Left ventricle myocardium inferior (tissue), 1 donor: Measurements from ENCODE around the gene SOX6. TPM values are rescaled to one million over a fixed set of nuclear protein-coding genes. Genes with fewer than 3 reads are reported as not detected.
A peak's percentile ranks its signal among the peaks of the same experiment; 100 is the strongest.

Experiments used
- DNase-seq: peaks from one replicate; pipeline ENCODE4 v3.0.0-alpha.2; 2020
- H3K27ac ChIP-seq: fragments of 200-600 bp; replicated peaks from 2 replicates; pipeline ENCODE4 v1.8.0; 2021
- H3K27me3 ChIP-seq: fragments of 200-600 bp; 2 replicates; pipeline ENCODE4 v1.8.0; 2021; ENCODE audit warnings: low read depth
- H3K36me3 ChIP-seq: fragments of 200-600 bp; 2 replicates; pipeline ENCODE4 v1.8.0; 2021
- H3K4me1 ChIP-seq: fragments of 200-600 bp; 2 replicates; pipeline ENCODE4 v1.8.0; 2021
- H3K4me3 ChIP-seq: fragments of 200-600 bp; 2 replicates; pipeline ENCODE4 v1.8.0; 2021; ENCODE audit warnings: mild to moderate bottlenecking, moderate library complexity
- H3K9me3 ChIP-seq: fragments of 200-600 bp; replicated peaks from 2 replicates; pipeline ENCODE4 v1.8.0; 2021
- intact Hi-C: fragments of 100-400 bp; cut with micrococcal nuclease; formaldehyde crosslinking; loops from one replicate; pipeline ENCODE4 v1.11.0; 2022
- total RNA-seq: library from RNA; stranded (reverse); fragmentation: NEBNext Ultra II Directional; extraction: Animal tissue kit (Norgen Biotek cat#: 25700); gene quantifications from one replicate; pipeline ENCODE4 v1.2.1, GENCODE V29; 2021
- TF ChIP-seq, protein P1 (sequence below): fragments of 200-600 bp; IDR thresholded peaks from 2 replicates; pipeline ENCODE4 v1.8.0; 2021; ENCODE audit warnings: antibody characterized with exemption, mild to moderate bottlenecking, borderline replicate concordance
- donor health status: DM: no; HTN: yes; CAD: no; lungs with severe emphysema.

The SOX6 gene
- total RNA-seq, 1 donor from 2014 or later = 20.2 TPM

DNA sequence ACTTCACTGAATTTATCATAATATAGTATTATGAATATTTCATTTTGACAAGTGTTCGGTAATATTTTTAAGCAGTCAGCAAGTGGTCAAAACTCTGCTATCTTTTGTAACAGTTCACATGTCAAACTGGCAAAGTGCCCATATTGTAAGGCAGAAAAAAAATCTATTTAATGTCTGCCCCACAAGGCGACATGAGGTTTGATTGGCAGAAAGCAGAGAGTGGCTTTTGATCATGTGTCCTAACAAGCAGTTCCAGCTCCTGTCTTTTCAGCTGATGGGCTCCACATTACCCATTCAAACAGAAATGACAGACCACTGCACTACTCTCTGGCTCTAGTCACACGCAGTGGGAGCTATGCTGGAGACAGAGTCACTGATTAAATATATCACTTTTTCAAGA lies 59.0 kb downstream of the SOX6 start:
- no peak for DNase-seq
- TF ChIP-seq, protein P1, sequence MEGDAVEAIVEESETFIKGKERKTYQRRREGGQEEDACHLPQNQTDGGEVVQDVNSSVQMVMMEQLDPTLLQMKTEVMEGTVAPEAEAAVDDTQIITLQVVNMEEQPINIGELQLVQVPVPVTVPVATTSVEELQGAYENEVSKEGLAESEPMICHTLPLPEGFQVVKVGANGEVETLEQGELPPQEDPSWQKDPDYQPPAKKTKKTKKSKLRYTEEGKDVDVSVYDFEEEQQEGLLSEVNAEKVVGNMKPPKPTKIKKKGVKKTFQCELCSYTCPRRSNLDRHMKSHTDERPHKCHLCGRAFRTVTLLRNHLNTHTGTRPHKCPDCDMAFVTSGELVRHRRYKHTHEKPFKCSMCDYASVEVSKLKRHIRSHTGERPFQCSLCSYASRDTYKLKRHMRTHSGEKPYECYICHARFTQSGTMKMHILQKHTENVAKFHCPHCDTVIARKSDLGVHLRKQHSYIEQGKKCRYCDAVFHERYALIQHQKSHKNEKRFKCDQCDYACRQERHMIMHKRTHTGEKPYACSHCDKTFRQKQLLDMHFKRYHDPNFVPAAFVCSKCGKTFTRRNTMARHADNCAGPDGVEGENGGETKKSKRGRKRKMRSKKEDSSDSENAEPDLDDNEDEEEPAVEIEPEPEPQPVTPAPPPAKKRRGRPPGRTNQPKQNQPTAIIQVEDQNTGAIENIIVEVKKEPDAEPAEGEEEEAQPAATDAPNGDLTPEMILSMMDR = no peak
- intact Hi-C loops = no loop called here
- peaks cover 58% of the 10 kb centered on the region for H3K4me1 ChIP-seq
- no peaks in the 10 kb centered on the region for H3K27me3 ChIP-seq
- no peak overlapping the region for H3K4me3 ChIP-seq
- no peaks in the 10 kb centered on the region for H3K36me3 ChIP-seq
- peak overlapping the region; percentile 16 for H3K27ac ChIP-seq
- no peaks in the 10 kb centered on the region for H3K9me3 ChIP-seq

DNA sequence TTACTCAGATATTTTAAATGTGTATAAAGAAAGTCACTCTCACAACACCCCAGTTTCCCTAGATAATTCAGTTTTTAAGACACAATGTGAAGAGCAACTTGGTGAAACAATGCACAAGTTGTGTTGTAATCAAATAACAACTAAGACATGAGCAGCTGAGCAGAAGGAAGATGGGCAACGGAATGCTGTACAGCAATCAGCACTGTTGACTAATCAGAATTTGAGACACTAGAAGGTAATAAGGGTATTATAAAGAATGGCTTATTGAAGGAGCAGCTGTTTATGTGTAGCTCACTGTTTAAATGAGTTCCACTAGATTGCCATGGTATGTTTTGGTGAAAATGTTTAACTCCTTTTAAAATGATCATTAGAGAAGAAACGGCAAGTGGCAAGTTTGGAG lies 60.1 kb downstream of the SOX6 start:
- Histone ChIP-seq H3K27me3 (no peaks in the 10 kb centered on the region), H3K4me1 (peaks cover 62% of the 10 kb centered on the region), H3K4me3 (no peak overlapping the region), H3K9me3 (no peaks in the 10 kb centered on the region), H3K27ac (no peak overlapping the region), H3K36me3 (no peaks in the 10 kb centered on the region)
- DNase-seq = no peak
- TF ChIP-seq, protein P1 = no peak
- intact Hi-C loops = no loop called here

DNA sequence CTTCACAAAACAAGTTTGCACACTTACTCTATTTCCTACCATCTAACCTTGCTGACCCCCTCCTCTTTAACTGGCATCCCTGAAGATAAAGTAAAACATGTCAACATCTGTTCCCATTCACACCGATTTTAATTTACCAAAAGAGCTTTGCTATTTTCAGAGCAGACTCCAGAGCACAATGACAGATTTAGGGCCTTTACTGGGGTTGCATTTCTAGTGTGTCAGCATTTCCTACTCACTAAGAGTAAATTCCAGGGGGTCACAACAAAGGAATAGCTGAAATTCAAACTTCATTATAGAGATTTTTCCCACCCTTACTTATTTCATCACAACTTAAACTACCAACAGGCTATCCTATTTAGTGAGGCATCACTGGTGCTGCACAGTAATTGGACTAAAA lies 60.8 kb downstream of the SOX6 start:
- TF ChIP-seq, protein P1 = no peak
- peak overlapping the region; percentile 76 for H3K27ac ChIP-seq
- no peak for DNase-seq
- peaks cover 62% of the 10 kb centered on the region for H3K4me1 ChIP-seq
- H3K4me3 ChIP-seq = no peak overlapping the region
- intact Hi-C loops = no loop called here
- H3K9me3 ChIP-seq = no peaks in the 10 kb centered on the region
- H3K27me3 ChIP-seq = no peaks in the 10 kb centered on the region
- no peaks in the 10 kb centered on the region for H3K36me3 ChIP-seq

DNA sequence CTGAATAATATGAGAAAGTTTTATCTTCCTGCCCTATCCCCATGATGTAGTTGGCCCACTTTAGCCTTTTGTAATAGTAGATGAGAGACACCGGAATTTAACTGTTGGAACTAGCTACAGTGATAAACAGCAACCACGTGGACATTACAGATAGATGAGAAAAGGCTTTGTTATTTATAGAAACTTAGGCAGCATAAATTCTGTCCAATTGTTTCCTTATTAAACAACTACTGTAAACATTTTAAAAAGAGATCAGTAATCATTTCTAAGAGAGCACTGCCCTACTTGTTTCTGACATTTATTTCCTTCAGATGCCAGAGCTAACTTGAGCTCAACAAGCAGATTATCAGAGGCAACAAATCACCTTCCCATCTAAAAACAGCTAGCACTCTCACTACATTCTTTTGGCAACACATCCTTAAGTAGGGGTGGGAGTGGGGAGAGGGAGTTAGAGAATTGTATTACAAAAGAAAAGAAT lies 63.1 kb downstream of the SOX6 start:
- Histone ChIP-seq H3K4me1 (peaks cover 48% of the 10 kb centered on the region), H3K27me3 (no peaks in the 10 kb centered on the region), H3K9me3 (no peaks in the 10 kb centered on the region), H3K36me3 (no peaks in the 10 kb centered on the region), H3K27ac (peak overlapping the region; percentile 76), H3K4me3 (peak overlapping the region; percentile 19)
- intact Hi-C loops = no loop called here
- TF ChIP-seq, protein P1 = no peak
- DNase-seq = no peak

DNA sequence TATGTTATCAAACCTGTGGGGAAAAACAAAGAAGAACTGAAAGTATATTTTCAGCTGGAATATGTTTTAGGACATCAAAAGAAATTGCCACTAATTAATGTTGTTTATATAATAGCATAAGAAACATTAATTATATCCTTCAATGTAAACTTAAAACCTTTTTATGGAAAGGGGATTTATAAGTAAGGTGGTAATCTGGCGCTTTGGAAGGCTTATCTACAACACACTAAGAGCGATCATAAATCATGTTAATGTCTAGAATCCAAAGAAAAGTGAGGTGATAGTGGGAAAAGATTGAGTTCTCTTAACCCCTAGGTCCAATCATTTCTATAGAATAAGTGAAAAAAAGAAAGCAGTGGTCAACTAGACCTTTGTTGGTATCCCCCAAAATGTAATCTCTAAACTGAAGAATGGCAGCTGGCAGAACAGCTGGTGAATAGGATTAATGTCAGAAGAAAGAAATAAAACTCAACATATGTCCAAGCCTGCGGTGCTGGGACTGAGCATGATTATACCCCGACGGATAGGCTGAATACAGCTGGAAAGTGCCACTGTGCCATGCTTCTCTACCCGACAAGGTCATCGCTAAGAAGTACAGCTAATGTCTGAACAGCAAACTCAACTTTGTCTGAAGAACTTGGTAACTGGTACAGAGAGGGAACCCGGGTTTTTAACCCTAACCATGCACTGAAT lies 64.0 kb downstream of the SOX6 start:
- peak overlapping the region; percentile 19 for H3K4me3 ChIP-seq

More for the DNA sequence above, 64.0 kb downstream of the SOX6 start:
- no peak for DNase-seq
- H3K4me1 ChIP-seq = peaks cover 40% of the 10 kb centered on the region
- H3K36me3 ChIP-seq = no peaks in the 10 kb centered on the region
- intact Hi-C loops = no loop called here
- no peaks in the 10 kb centered on the region for H3K27me3 ChIP-seq
- no peaks in the 10 kb centered on the region for H3K9me3 ChIP-seq
- TF ChIP-seq, protein P1 = no peak
- peak overlapping the region; percentile 76 for H3K27ac ChIP-seq
